HG02623 (cell line): ENCODE data around the gene ADGRA3.
"Not testable (repeated sequence)": the region's sequence is repeated elsewhere in the genome, so short reads cannot be mapped to it uniquely, and the experiment has no call there.

Experiments
- ATAC-seq: cut with Tn5 transposase; IDR thresholded peaks from one replicate; pipeline ENCODE4 v1.9.1; 2021; ENCODE audit warnings: moderate library complexity; ENCODE audit not compliant: unreplicated experiment

Gene ADGRA3

DNA sequence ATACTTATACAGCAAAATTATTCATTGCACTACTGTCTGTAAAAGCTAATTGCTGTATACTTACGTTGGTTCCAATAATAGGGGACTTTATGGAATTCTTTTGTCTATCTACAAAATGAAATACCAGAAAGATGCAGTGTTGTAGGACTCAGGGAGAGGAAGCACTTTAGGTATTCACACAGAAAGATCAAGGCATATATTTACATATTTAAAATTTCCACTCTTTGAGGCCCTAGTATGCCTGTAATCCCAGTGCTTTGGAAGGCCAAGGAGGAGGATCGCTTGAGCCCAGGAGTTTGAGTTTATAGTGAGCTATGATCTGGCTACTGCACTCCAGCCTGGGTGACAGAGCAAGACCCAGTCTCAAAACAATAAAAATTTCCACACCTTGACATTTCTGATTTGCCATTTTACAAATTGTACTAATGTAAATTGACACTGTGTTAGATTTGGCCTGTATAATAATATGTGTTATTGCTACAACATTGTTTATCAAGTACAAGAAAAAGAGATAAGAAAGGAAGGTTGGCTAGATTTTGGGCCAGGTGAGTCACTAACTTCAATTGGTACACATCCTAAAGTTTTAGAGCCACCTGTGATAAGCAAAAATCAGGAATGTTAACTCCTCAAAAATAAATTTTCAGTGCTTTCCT is 35.1 kb downstream of the ADGRA3 start:
- no peak for ATAC-seq

DNA sequence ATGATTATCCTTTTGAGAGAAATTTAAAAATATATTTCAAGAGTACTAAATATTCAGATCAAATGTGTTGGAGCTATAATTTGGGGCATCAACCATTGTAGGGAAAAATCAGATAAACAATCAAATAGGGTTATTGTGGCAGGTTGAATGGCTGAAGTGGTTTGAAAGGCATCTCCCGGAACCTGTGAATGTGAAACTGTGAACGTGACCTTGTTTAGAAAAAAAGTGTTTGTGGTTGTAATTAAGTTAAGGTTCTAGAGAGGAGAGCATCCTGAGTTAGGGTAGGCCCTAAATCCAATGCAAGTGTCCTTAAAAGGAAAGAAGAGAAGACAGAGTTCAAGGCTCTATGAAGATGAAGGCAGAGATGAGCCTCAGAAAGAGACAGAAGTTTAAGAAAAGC is 37.4 kb downstream of the ADGRA3 start:
- no peak for ATAC-seq

DNA sequence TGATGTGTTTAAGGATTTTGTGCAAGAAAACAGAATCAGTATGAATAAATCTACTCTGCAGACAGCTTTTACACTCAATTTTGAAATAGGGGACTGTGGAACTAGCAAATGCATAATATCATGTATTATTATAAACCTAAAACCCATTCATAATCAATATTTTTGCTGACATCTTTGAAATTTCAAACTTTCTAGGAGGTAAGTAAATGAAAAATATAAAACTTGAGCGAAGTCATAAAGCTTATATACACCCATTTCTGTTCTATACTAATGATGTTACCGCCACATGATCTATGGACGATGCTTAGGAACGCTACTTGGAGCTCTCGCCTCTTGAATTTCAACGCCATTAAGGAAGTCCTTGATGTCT is 38.1 kb downstream of the ADGRA3 start:
- no peak for ATAC-seq

DNA sequence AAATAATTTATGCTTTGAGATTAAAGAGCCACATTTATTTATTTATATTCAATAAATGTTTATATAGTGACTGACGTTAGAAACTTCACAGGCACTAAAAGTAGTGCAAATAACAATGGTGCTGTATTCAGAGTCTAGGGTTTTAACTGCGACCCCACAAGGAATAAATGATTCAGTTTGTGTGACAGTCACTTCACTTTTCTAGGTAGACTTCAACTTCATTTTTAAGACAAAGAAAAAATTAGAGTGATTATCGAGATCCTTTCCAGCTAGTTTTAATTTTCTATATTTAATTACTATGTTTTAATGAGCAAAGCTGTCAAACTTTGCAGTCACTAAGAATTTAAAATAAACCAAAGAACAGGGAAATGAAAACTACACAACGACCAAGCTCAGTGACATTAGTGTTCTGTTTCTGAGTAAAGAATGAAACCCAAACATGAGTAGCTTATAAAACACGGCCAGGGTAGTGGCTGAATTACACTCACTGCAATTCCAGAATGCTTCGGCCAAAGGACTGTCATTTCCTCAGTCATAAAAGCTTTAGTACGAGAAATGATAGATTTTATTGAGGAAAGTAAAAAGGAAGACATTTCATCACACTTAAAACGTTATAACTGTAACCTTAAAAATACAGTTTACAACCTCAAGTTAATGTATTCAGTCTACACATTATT is 38.6 kb downstream of the ADGRA3 start:
- no peak for ATAC-seq

DNA sequence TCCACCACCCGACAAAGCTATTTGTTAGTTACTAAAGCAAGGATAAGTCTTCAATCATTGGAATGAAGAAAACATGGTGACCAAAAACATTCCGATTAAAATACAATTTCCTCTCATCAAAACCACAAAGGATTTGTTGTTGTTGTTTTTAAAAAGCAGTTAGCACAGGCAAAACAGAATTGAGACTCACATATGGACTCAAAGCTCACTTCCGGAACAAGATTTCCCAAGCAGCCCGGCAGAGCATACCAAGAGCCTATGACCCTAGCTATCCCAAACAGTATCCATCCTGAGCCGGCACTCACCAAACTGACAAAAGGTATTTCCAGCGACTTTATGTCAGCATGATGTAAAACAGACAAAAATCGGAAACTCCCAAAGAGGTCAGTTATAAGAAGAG is 39.9 kb downstream of the ADGRA3 start:
- ATAC-seq: no peak

DNA sequence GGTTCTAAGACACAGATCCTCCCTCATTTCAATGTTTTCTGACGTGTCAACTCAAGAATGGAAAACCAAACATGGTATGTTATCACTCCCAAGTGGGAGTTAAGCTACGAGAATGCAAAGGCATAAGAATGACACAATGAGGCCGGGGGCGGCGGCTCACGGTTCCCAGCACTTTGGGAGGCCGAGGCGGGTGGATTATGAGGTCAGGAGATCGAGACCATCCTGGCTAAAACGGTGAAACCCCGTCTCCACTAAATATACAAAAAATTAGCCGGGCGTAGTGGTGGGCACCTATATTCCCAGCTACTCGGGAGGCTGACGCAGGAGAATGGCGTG is 40.6 kb downstream of the ADGRA3 start:
- ATAC-seq: not testable (repeated sequence)

DNA sequence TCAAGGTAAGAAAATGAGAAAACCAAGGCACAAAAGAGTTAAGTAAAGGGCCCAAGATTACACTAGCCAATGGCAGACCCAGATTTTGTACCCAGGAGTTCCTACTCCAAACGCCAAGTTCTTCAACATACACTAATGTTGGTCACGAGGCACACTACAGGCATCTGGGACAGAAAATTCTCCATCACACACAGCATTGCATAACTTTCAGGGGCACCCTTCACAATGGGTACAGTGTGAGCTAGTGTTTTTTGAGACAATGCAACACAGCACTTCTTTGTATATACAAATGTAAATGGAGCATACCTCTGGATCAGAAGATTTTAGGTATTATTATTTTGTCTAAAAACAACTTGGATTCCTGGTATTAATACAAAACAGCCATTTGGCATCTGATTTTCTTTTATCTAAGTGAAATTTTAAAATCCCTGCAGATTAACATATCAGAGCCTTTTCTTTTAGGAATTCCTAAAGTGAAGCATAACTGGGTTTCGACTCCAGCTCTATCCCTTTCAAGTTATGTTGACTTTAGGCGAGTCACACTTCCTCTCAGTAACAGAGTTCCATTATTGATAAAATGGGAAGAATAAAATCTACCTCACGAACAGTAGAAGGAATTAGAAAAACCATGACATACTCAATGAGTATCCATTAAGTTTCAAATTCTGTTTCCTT is 41.1 kb downstream of the ADGRA3 start:
- no peak for ATAC-seq

DNA sequence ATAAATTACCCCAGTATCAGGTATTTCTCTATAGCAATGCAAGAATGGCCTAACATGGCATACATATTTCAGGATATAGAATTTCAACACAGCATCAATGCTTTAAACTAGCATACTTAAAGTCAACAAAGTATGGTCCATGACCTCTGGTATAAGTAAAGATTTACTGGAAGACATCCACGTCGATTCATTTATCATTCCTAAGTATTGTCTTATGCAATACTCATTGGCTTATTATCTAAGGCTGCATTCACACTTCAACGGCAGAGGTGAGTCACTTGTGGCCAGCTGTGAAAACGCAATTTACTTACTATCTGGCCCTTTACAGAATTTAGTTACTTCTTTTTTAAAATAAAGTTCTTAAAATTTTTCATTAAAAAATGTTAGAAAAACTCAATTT is 42.6 kb downstream of the ADGRA3 start:
- ATAC-seq: no peak

DNA sequence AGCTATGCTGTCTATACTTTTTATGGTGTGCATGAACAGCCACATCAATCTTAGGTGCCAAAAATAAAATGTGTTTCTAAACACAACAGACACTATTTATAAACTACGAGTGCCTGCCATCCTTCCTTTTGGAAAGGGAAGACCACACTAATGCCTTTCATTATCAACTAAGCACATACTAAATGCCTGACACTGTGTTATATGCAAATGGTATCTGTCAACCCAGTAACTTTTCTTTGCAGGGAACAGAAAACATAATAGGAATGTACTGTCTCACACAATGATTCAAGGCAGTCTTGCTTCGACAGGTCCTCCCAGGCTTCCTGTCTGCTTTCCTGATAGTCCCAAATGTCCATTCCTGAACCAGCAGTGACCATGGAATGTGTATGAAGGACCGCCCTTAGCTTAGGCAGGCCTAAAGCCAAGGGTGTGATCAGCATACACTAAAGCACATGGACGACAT is 43.8 kb downstream of the ADGRA3 start:
- ATAC-seq: no peak

DNA sequence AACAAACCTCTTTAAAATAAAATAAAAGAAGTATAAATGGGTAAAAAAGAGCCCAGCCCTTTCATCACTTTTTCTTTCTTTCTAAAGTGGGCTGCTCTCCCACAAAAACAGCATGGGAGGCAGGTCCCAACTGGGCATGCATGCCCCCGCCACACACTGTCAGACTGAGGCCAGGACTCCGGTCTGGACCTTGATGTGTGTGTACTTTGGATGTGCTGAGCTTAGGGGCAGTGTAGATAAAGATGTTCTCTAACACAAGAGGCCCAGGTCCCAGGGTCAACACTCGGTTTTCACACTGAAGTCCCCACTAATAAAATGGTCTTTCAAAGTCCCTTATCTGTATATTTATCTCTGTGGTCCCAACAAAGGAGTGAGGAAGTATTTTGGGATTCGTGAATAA is 44.4 kb downstream of the ADGRA3 start:
- ATAC-seq: no peak

DNA sequence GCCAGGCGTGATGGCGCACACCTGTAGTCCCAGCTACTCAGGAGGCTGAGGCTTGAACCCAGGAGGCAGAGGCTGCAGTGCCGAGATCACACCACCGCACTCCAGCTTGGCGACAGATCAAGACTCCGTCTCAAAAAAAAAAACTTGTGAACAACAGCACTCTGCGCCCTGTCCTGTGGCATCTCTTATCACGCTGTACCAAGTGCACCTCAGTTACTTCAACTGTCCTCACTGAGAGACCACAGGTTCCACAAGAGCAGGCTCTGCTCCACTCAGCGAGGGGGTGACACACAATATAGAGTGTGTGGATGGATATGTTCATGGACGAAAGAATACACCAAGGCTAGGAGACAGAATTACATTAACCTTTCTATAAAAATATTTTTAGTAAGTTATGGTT is 49.3 kb downstream of the ADGRA3 start:
- no peak for ATAC-seq

DNA sequence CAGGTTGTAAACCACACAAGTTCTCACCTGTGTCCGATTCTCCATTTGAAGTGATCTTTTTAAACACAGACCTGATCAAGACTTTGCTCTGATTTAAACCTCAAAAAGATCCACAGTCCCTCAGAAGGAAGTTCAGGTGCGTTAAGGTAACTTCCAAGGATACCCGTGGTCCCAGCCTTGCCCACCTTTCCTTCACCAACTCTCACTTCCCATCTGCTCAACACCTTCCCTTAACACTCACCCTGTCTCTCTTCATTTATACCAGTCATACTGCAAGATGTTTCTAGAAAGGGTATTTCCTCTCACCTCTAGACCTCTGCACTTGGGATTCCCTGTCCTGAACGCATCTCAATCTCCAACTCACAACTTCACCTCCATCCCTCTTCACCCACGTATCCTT is 49.9 kb downstream of the ADGRA3 start:
- no peak for ATAC-seq

DNA sequence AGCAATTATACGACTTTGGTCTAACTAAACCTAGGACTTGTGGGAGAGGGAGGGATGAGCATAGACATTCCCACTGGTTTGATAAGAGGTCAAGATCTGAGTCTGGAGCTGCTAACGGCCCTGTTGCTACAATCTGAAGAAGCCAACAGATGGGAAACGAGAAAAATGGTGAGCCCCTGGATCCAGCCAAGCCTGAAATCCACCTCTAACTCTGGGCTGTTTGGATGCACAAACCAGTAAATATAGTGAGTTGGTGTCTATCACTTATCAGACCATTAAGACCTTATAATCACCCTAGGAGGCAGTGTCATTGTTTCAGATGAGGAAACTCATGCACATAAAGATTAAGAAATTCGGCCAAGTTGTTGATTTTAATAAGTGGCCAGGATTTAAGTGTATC is 50.5 kb downstream of the ADGRA3 start:
- no peak for ATAC-seq

DNA sequence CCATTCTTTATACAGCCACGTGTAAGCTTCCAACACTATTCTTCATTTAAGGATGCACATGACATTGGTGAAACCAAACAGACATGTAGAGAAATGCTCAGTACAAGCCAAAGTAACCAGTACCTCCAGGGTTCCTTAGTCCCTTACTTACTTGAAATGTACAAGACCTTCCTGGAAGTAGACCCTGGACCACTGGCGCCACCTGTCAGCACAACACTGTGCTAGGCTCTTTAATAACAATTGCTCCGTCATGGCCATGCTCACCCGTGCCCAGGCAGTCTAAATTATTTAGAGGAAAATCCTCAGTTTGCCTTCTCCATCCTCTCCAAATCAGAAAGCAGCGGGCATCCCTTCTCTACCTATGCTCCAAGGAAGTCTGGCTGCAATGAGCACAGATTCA is 52.7 kb downstream of the ADGRA3 start:
- no peak for ATAC-seq

DNA sequence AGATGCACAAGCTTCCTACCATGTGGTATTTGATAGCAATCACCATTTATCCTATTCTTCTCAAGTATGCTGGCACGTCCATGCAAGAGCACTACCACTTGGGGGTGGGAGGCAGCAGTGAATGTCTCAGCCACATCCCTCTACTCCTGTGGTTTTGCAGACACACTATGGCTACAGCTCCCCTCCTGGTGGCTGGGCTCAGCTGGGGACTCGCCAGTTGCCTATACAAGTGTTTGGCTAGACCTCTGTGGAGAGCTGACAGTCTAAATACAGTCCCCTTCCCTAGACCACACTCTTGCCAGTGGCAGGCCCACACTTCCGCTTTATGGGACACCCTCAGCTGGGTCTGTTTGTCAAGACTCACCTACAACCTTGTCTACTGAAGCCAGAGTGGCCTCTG is 53.2 kb downstream of the ADGRA3 start:
- ATAC-seq: no peak

DNA sequence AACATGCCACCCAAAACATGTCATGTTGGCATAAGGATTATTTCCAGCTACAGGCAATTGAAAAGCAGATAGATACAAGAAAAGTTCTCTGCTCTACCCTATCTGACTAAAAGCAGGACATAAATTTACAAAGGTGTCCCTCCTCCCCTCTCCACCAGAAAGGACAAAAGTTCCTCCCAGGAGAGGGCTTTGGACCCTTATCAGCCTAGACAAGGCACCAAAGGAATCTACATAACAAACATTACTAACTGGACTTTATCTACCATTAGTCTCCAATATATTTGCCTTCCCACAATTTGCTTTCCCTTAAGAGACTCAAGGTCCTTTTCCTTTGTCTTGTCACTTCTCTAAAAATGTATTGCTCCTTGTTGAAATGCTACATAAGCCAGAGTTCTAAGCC is 55.6 kb downstream of the ADGRA3 start:
- ATAC-seq: no peak

DNA sequence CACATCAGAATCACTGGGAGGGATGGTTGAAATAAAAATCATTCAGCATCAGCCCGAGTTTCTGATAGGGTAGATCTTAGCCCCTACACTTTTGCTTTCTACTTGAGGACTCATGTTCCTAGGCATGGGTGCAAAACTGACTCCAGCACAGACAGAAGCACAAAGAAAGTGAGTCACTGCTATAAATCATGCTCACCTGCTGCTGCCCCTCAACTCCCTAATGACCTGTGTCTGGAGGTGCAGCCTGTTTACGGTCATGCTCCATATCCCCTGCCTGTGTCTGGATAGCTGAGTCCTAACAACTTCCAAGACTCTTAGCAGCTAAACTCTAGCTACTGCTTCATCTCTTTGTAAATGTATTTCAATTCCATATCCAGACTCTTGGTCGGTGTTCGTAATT is 57.8 kb downstream of the ADGRA3 start:
- no peak for ATAC-seq

DNA sequence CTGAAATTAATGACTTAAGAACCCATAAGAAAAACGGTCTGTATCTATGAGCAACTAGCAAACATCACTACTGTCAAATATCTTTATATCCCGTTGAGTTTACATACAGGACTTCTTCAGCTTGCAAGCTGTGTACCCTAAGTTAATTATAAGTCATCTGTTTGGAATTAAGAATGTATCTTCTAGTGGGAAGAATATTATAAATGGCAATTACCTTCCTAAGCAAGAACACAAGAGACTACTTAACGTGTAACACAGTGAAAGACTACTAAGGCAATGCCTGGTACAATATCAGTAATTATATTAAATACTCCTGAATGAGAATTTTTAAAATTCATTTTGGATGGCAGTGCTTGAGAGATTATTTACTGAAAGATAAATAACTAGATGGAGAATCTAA is 58.5 kb downstream of the ADGRA3 start:
- ATAC-seq: no peak

DNA sequence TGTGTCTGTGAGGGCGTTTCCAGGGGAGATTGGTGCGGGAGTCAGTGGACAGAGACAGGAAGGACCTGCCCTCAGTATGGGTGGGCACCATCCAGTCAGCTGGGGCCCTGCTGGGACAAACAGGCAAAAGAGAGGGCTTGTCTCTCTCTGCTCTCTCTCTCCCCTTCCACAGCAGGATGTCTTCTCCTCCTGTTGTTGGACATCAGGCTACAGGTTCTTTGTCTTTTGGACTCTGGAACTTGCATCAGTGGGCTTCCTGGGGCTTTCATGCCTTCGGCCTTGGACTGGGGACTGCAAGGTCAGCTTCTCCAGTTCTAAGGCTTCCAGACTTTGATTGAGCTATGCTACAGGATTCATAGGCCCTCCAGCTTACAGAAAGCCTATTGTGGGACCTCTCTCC is 59.6 kb downstream of the ADGRA3 start:
- ATAC-seq: no peak

DNA sequence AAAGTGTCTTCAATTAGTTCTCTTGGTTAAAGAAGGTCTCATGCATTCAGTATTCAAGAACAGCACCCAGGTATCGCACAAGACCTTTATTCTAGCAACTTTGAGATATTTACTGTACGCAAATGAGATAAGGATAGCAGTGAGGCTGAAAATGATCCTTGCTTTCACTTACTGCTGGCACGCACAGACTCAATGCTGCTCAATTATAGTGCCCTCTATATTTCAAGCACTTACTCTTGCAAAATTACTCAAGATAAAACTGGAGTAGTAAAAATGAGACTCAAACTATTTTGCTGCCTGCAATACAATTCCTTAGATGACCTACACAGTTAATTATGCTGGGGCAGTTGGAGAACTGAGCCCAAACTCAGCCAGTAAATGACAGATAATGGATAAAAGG is 60.9 kb downstream of the ADGRA3 start:
- ATAC-seq: no peak

DNA sequence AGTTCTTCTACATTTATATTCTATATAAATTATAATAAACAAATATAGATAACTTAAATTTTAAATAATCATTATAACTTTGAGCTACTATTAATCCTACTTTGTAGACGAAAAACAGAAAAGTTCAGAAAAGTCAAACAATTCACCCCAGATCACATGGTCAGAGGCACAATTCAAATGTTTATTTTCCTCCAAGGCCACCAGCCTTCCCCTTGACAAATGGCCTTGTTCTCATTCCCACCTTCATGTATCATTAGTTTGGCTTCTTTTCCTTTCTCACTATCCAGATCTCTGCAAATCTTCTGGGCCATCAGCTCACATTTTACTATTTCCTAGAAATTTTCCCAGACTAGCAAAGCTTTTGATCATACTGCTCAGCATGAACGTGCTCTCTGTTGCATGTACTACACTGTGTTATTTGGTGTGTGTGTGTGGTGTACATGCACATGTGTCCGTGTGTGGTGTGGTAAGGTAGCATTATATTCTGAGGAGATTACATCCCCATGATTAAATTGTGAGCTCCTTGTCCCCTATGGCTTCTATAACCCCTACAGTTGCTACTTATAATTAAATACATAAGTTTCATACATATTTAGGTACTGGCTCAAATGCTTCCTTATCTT is 61.5 kb downstream of the ADGRA3 start:
- no peak for ATAC-seq

DNA sequence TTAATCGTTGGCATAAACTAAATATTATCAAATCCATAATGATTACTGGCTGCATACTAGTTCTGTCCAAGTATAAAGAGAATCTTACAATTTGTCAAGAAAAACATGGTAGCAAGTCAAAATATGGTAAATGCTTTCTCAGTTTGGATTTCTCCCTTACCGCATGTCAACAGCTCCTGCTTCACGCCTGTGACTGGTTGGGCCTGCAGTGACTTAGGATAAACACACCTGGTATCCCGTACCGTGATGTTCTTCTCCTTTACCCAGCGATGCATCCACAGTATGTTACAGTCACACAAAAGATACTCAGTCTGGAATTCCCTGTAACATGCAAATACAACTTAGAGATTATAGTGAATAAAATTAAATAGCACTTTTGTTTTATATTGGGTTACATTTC is 71.1 kb downstream of the ADGRA3 start:
- ATAC-seq: no peak
